Measurements from ENCODE around the gene VPS9D1. TPM values are rescaled to one million over a fixed set of nuclear protein-coding genes. Genes with fewer than 3 reads are reported as not detected.

Gene VPS9D1
- total RNA-seq: 9.0 and 15.6 TPM in 2 replicates

DNA sequence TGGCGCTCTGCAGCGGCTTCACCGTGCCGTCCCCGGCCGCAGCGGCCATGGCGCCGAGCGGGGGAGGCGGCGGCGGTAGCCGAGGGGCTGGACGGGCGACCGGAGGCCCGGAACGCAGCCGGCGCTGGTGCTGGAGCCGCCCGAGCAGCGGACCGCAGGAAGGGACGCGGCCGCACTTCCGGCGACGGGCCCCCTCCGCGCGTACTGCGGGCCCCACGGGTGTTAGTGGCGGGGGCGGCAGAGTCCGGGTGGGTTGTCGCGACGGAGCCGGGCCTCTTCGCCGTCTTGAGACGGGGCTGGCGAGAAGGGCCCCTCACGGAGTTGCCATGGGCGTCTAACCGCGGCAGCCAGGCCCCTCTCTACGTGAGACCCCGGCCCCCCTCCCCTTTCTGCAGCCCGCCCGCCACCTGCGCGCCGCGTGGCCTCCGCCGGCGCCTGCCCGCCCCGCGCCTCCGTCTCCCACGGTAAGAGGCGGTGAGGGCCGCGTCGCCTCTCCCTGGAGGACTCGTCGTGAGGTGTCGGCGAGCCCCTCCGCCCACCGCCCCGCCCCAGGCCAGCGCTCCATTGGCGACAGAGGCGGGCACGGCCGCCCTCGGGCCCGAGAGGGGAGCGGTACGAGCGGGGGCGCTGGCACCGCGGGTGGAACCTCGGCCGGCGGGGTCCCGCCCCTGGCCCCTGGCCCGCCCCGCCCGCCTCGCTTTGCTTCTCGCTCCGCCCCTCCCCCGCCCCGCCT is at the start of gene VPS9D1, which contains the start of gene ZNF276:
Gene VPS9D1 (minus strand): TSS at position 86 of the 733 bp plus-strand sequence. CDS start 37 bp downstream, at position 49.
Gene ZNF276 (plus strand): TSS at position 725 of the 733 bp plus-strand sequence. CDS start 104 bp downstream, outside the sequence.

DNA sequence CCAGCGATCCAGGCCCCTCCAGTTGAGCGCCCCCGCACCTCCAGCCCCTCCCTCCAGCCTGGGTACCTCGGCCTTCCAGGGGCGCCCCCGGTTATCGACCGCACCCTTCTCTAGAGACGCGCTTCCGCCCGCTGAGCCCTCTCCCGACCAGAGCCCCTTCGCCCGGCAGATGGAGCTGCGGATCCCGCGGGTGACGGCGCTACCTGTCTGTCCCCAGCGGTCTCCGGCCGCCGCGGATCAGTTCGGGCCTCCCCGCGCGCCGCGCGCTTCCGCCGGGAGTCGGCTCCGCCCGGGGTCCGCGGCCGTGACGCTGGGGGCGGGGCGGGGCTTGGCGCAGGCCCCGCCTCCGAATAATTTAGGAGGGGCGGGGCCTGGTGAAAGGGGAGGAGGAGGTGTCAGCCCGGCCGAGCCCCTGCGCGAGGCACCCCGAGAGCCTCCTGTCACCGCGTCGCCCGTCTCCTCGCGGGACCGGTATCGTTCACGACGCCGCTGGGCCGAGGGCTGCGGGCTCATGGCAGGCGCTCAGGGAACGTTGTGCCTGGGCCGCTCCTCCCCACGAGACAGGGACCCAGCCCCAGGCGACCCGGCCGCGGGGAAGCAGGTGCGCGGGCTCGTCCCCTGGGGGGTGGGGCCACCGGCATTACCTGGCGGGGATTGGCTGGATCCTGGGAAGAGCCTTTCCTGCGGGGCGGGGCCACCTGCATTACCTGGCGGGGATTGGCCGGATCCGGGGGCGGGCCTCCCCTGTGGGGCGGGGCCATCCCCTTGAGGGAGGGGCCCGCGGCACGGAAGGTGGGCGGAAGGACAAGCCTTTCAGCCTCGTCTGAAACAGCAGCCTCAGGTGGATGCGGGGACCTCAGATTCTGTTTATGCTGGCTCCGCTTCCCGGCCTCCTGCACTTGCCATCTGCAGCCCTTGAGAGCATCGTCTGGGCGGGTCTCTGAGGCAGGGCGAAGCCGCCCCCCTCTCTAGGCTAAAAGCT is 19.0 kb downstream of the VPS9D1 start, which contains the start of gene SPATA2L:
Gene SPATA2L (minus strand): TSS at position 281 of the 982 bp plus-strand sequence. CDS start 473 bp downstream, outside the sequence.

GRCh38 chr16:89686520-89687091 is 34.1 kb downstream of the VPS9D1 start, which contains the start of gene CDK10:
CDK10 (plus strand) TSS chr16:89686689; CDS start chr16:89686711, 22 bp downstream.

GRCh38 chr16:89657442-89658220 is 63.1 kb downstream of the VPS9D1 start, which contains the start of the genes CHMP1A and SPATA33:
CHMP1A (minus strand) TSS chr16:89657708; CDS start chr16:89657588, 120 bp downstream.
SPATA33 (plus strand) TSS chr16:89657836; CDS start chr16:89657912, 76 bp downstream.

Other genes with a start within 250 kb of the VPS9D1 start
- gene ANKRD11, start 230.3 kb downstream of the VPS9D1 start, total RNA-seq: 42.7 and 45.7 TPM in 2 replicates
- 103 and 136 TPM in 2 replicates for gene SPG7, start 212.5 kb downstream of the VPS9D1 start, total RNA-seq
- gene RPL13, start 160.2 kb downstream of the VPS9D1 start, total RNA-seq: 5,767 and 7,100 TPM in 2 replicates
- 14.7 and 24.5 TPM in 2 replicates for gene CPNE7, start 145.1 kb downstream of the VPS9D1 start, total RNA-seq
- gene DPEP1, start 107.3 kb downstream of the VPS9D1 start, total RNA-seq: not detected in 2 replicates
- 96.6 and 148 TPM in 2 replicates for gene CHMP1A, start 63.2 kb downstream of the VPS9D1 start, total RNA-seq
- gene SPATA33, start 63.1 kb downstream of the VPS9D1 start, total RNA-seq: 1.7 and 5.7 TPM in 2 replicates
- 43.2 and 54.9 TPM in 2 replicates for gene CDK10, start 34.2 kb downstream of the VPS9D1 start, total RNA-seq
- 9.9 and 19.3 TPM in 2 replicates for gene SPATA2L, start 19.2 kb downstream of the VPS9D1 start, total RNA-seq
- 7.2 and 8.2 TPM in 2 replicates for gene ZNF276, start 639 bp upstream of the VPS9D1 start, total RNA-seq
- 14.4 and 26.9 TPM in 2 replicates for gene FANCA, start 95.7 kb upstream of the VPS9D1 start, total RNA-seq
- gene SPIRE2, start 107.6 kb upstream of the VPS9D1 start, total RNA-seq: 1.6 and 4.0 TPM in 2 replicates
- 142 and 146 TPM in 2 replicates for gene TCF25, start 152.7 kb upstream of the VPS9D1 start, total RNA-seq
- gene MC1R, start 198.0 kb upstream of the VPS9D1 start, total RNA-seq: 10.8 and 11.0 TPM in 2 replicates
- 365 and 394 TPM in 2 replicates for gene TUBB3, start 202.4 kb upstream of the VPS9D1 start, total RNA-seq
- gene DEF8, start 227.9 kb upstream of the VPS9D1 start, total RNA-seq: 95.7 and 135 TPM in 2 replicates